Measurements from ENCODE around the gene CCDC124. TPM values are rescaled to one million over a fixed set of nuclear protein-coding genes. Genes with fewer than 3 reads are reported as not detected.

Gene CCDC124
- total and polyA plus RNA-seq, 10 of the 15 experiments (the other 5 are each of a cell fraction or from before 2014, with no cell fraction given): 3.7 to 184 (median 51.8) TPM

GRCh38 chr19:17950310-17951156 lies 17.7 kb downstream of the CCDC124 start (continued):
- TF ChIP-seq CUX1 (IDR thresholded peaks at IDR 0.05; ENCODE audit: insufficient replicate concordance, low read depth, low read length) (no peak), NFYB (IDR thresholded peaks at IDR 0.05; ENCODE audit: insufficient read depth, low read depth, low read length) (no peak), RELA (IDR thresholded peaks at IDR 0.05; ENCODE audit: borderline replicate concordance, partially characterized antibody) (no peak), MEF2A (IDR thresholded peaks at IDR 0.05; ENCODE audit: insufficient read depth, low read depth, low read length) (no peak), MXI1 (IDR thresholded peaks at IDR 0.05; ENCODE audit: low read depth, low read length) (no peak), HSF1 (IDR thresholded peaks at IDR 0.05; ENCODE audit: low read depth, low read length) (no peak), ZBTB4 (CRISPR knock-in tag; IDR thresholded peaks at IDR 0.05) (no peak), USF1 (IDR thresholded peaks at IDR 0.05; ENCODE audit: borderline replicate concordance, extremely low read length, insufficient read depth, low read depth, low read length) (no peak), TARDBP (IDR thresholded peaks at IDR 0.05; ENCODE audit: borderline replicate concordance) (no peak), SMARCA5 (IDR thresholded peaks at IDR 0.05) (no peak), SUPT20H (IDR thresholded peaks at IDR 0.05; ENCODE audit: borderline replicate concordance, control insufficient read depth, low read depth, low read length) (no peak), RUNX3 (IDR thresholded peaks at IDR 0.05; ENCODE audit: low read length) (peak; percentile 62; the same call in 1 of the 2 replicates), EP300 (IDR thresholded peaks at IDR 0.05; ENCODE audit: borderline replicate concordance in 1 of 2, control insufficient read depth in 1 of 2, low read depth in 2 of 2, low read length in 2 of 2) (no peak), PBX3 (IDR thresholded peaks at IDR 0.05; ENCODE audit: insufficient replicate concordance, low read depth, low read length) (no peak), KAT2A (conservative IDR thresholded peaks at IDR 0.05; ENCODE audit: control insufficient read depth, low read depth, low read length) (no peak)
